Germinal center (tissue), 1 donor: Measurements from ENCODE around the gene PRDX5.

Experiments
- DNase-seq: peaks from one replicate; pipeline ENCODE4 v3.0.0; 2012; ENCODE audit warnings: mixed read lengths, low spot score

The PRDX5 gene

DNA sequence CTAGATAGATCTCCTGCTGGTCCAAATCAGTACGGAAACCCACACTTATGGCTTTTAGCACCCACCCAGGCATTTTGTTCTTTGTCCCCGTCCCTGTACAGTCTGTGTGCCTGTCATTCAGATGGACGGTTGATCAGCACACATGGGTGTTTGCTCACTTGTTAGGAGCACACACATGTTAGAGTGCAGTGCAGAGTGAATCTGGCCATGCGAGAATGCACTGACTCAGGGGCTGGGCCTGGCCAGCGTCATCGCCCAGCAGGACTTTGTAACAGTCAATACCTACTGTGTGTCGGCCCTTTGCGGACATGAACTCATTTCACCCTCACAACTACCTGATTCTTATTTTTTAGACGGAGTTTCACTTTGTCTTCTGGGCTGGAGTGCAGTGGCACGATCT, 44.4 kb downstream of the PRDX5 start:
- DNase-seq: no peak

- no peak for DNase-seq
Observed at GRCh38 chr11:64364435-64364834, 46.5 kb downstream of the PRDX5 start.

DNA sequence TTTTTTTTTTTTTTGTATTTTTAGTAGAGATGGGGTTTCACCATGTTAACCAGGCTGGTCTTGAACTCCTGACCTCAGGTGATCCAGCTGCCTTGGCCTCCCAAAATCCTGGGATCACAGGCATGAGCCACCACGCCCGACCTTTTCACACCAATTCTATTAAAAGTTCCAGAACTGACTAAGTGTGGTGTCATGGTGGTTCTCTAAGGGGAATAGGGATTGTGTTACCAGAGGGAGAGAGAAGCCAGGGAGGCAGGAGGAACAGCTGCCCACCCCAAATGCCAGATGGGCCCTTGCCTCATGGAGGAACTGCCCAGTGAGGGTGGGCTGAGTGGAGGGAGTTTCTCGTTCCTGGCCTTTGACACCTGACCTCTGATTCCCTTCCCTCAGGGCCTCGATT, 47.0 kb downstream of the PRDX5 start:
- DNase-seq: no peak

- no peak for DNase-seq
Observed at GRCh38 chr11:64366751-64367150, 48.8 kb downstream of the PRDX5 start.

DNA sequence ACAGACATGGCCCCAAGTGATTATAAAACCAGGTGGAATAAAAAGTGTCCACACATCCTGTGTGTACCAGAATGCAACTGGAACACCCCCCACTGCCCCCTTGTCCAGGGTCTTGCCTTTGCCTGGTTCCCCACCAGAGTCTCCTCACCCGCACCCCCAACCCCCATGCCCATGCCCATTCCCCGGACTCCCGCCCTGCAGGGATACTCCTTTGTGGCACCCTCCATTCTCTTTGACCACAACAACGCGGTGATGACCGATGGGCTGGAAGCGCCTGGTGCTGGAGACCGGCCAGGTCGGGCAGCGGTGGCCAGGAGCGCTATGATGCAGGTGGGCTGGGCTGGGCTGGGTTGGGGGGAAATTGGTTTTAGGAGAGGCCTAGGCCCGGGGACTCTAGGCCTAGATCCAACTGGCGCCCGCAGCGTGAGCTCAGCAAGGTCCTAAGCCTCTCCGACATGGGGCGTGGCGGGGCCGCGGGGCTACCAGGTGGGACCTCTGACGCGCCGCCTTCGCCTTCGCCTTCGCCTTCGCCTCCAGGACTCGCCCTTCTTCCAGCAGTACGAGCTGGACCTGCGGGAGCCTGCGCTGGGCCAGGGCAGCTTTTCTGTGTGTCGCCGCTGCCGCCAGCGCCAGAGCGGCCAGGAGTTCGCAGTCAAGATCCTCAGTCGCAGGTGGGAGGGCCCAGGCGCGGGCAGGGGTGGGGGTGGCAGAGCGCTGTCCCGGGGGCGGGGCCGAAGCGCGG, 50.2 kb downstream of the PRDX5 start:
- no peak for DNase-seq

DNA sequence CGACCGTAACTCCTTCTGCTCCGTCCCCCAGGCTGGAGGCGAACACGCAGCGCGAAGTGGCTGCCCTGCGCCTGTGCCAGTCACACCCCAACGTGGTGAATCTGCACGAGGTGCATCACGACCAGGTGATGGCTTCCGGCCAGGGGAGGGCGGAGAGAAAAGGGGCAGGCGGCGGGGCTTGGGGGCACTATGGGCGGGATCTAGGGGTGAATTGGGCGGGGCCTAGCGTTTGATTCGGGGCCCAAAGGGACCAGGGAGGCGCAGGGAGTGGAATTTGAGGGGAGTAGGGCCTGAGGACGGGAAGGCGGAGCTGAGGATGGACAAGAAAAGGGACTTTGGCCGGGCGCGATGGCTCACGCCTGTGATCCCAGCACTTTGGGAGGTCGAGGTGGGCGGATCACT, 50.8 kb downstream of the PRDX5 start:
- DNase-seq: no peak

GRCh38 chr11:64369440-64370421, 51.8 kb downstream of the PRDX5 start:
- no peak for DNase-seq

DNA sequence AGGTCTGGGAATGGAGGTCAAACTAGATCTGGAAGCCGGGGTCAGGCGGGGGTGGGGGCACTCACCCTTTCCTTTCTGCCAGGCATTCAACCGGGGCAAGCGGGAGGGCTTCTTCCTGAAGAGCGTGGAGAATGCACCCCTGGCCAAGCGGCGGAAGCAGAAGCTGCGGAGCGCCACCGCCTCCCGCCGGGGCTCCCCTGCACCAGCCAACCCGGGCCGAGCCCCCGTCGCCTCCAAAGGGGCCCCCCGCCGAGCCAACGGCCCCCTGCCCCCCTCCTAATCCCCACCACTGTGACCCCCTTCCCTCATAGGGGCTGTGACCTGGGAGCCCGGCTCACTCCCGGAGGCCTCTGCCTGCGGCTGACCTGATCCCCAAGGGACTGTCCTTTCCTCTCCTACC, 53.3 kb downstream of the PRDX5 start:
- no peak for DNase-seq
